GM19099 (cell line): ENCODE data around the gene ANKRD50.

ENCODE experiments used
- POLR2A ChIP-seq: IDR thresholded peaks from 3 replicates; pipeline ENCODE4 v1.6.1; 2011; ENCODE audit warnings: low read depth; ENCODE audit not compliant: insufficient read length; ENCODE audit errors: extremely low read depth

ANKRD50 gene

GRCh38 chr4:124684301-124684700, 28.2 kb downstream of the ANKRD50 start:
- no peak for TF ChIP-seq POLR2A

GRCh38 chr4:124682384-124682783, 30.1 kb downstream of the ANKRD50 start:
- TF ChIP-seq POLR2A = no peak

- no peak for TF ChIP-seq POLR2A
Observed at GRCh38 chr4:124666496-124666895, 46.0 kb downstream of the ANKRD50 start.

GRCh38 chr4:124658795-124659194, 53.7 kb downstream of the ANKRD50 start:
- TF ChIP-seq POLR2A = no peak

GRCh38 chr4:124650614-124651013, 61.9 kb downstream of the ANKRD50 start:
- no peak for TF ChIP-seq POLR2A

GRCh38 chr4:124647599-124647998, 64.9 kb downstream of the ANKRD50 start:
- no peak for TF ChIP-seq POLR2A

- no peak for TF ChIP-seq POLR2A
Observed at GRCh38 chr4:124644621-124645020, 67.9 kb downstream of the ANKRD50 start.

GRCh38 chr4:124642846-124643245, 69.7 kb downstream of the ANKRD50 start:
- TF ChIP-seq POLR2A = no peak

GRCh38 chr4:124641715-124642381, 70.7 kb downstream of the ANKRD50 start:
- TF ChIP-seq POLR2A = no peak

- TF ChIP-seq POLR2A = no peak
Observed at GRCh38 chr4:124640022-124640730, 72.4 kb downstream of the ANKRD50 start.

- no peak for TF ChIP-seq POLR2A
Observed at GRCh38 chr4:124637321-124637720, 75.2 kb downstream of the ANKRD50 start.

GRCh38 chr4:124636788-124637187, 75.7 kb downstream of the ANKRD50 start:
- no peak for TF ChIP-seq POLR2A

- no peak for TF ChIP-seq POLR2A
Observed at GRCh38 chr4:124635331-124635730, 77.2 kb downstream of the ANKRD50 start.

GRCh38 chr4:124633285-124633941, 79.1 kb downstream of the ANKRD50 start:
- no peak for TF ChIP-seq POLR2A

- no peak for TF ChIP-seq POLR2A
Observed at GRCh38 chr4:124632439-124632838, 80.1 kb downstream of the ANKRD50 start.

- no peak for TF ChIP-seq POLR2A
Observed at GRCh38 chr4:124631760-124632159, 80.8 kb downstream of the ANKRD50 start.
